ENCODE measurements around the gene ARMC9. TPM values are rescaled to one million over a fixed set of nuclear protein-coding genes. Genes with fewer than 3 reads are reported as not detected.

Gene ARMC9
- total and polyA plus RNA-seq, 2 of the 13 experiments (the other 11 are each of a cell fraction or from before 2014, with no cell fraction given), result 9.1 to 12.8 TPM

DNA sequence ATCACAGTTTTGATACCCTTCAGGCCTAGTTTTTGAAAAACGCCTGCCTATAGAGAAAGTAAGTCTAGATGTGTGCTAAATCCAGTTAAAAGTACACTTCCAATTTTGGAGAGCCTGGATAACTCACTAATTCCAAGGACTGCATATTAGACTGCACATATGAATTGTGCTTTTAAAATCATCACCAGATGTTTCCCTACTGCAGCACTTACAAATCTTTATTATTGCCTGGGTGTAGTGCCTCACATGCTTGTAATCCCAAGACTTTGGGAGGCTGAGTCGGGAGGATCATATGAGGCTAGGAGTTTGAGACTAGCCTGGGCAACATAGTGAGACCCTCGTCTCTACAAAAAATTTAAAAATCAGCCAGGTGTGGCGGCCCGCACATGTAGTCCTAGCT is 37.7 kb upstream of the ARMC9 start:
- no TSS peak for BruUV-seq (replicated peaks)
- H3K36me3 ChIP-seq (replicated peaks in 1 of 2; ENCODE audit: control insufficient read depth in 1 of 2, insufficient read depth in 2 of 2, low read length in 2 of 2), result peaks cover 13 to 74% of the 10 kb centered on the region in 2 experiments

DNA sequence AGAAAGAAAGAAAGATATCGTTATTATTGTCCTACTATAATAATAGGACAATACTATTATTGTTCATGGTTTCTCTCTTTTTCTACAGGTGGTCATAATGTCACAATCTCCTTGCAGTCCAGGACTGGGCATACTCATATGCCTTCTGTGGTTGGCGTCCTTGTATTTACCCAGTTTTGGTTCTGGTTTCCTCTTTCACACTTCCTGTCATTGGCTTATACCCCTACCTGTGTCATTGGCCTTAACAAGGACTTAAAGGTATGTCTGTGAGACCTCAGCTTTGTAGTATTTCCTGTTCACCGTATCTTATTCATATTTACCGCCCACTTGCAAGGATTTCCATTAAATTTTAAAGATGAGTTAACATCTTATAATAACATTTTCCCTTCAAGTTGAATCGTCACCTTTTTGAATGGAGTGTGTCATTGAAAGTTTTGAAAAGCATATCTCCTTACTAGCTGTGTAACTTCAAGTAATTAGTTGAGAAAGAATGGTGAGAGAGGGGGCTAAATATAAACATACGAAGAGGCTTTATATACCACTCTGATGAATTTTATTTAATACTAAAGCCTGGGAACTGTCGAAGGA is 37.1 kb upstream of the ARMC9 start:
- in situ Hi-C loops (cut with HindIII; ENCODE audit: extremely low pct_ligation_motif_present, low pct_unique_long_range_greater_than_20kb), result no loop called here
- CTCF ChIA-PET (ENCODE audit: low intra/inter-chr PET ratio, low total read pairs), result no interaction called here

More for the DNA sequence above, 37.7 kb upstream of the ARMC9 start:
- TF ChIP-seq MAFK (conservative IDR thresholded peaks at IDR 0.05 in 1 of 2, IDR thresholded peaks at IDR 0.05 in 1 of 2; ENCODE audit: low read length in 2 of 2) (no peak), ZNF562 (CRISPR knock-in tag; IDR thresholded peaks at IDR 0.05; ENCODE audit: borderline replicate concordance) (no peak)
- POLR2A ChIA-PET, result no interaction called here
- no peak overlapping the region for H3K4me3 ChIP-seq (replicated peaks in 1 of 3; ENCODE audit: insufficient read depth in 1 of 3, low read depth in 2 of 3, low read length in 3 of 3)
- CTCF ChIA-PET (ENCODE audit: low intra/inter-chr PET ratio, low total read pairs), result no interaction called here
- WGBS (ENCODE audit: low lambda C conversion rate), result 92% methylated on average over 5 of the region's 5 CpGs
- no peaks in the 10 kb centered on the region for H3K27me3 ChIP-seq (ENCODE audit: control insufficient read depth in 1 of 2, insufficient read depth in 2 of 2, low read length in 2 of 2)
- no peaks in the 10 kb centered on the region for H4K20me1 ChIP-seq (ENCODE audit: insufficient read depth, low read length)
- no peak overlapping the region for H2AFZ ChIP-seq (ENCODE audit: low read length)
- H3K79me2 ChIP-seq (ENCODE audit: insufficient read depth, low read length), result no peaks in the 10 kb centered on the region
- in situ Hi-C loops (cut with HindIII; ENCODE audit: extremely low pct_ligation_motif_present, low pct_unique_long_range_greater_than_20kb) (no loop called here), intact Hi-C loops (cut with micrococcal nuclease; ENCODE audit: unreplicated experiment) (no loop called here)
- DNase-seq (ENCODE audit: low spot score), result no peak
- no peak overlapping the region for H3K9ac ChIP-seq (ENCODE audit: insufficient read depth, low read depth, low read length)
- no peak overlapping the region for H3K4me2 ChIP-seq (ENCODE audit: low read depth, low read length)
- FAIRE-seq, result no peak
- H3K27ac ChIP-seq (ENCODE audit: extremely low read length, insufficient read depth, low read length), result no peak overlapping the region
- no peaks in the 10 kb centered on the region for H3K9me3 ChIP-seq (ENCODE audit: low read length)
- ATAC-seq, result no peak
- no peaks in the 10 kb centered on the region for H3K4me1 ChIP-seq (ENCODE audit: insufficient read depth, low read length)

More for the DNA sequence above, 37.1 kb upstream of the ARMC9 start:
- Histone ChIP-seq H2AFZ (ENCODE audit: low read length) (no peak overlapping the region), H3K27ac (ENCODE audit: extremely low read length, insufficient read depth, low read length) (no peak overlapping the region), H3K9ac (ENCODE audit: insufficient read depth, low read depth, low read length) (no peak overlapping the region), H3K79me2 (ENCODE audit: insufficient read depth, low read length) (no peaks in the 10 kb centered on the region), H4K20me1 (ENCODE audit: insufficient read depth, low read length) (no peaks in the 10 kb centered on the region), H3K36me3 (replicated peaks in 1 of 2; ENCODE audit: control insufficient read depth in 1 of 2, insufficient read depth in 2 of 2, low read length in 2 of 2) (peaks cover 14 to 74% of the 10 kb centered on the region in 2 experiments), H3K27me3 (ENCODE audit: control insufficient read depth in 1 of 2, insufficient read depth in 2 of 2, low read length in 2 of 2) (no peaks in the 10 kb centered on the region), H3K4me2 (ENCODE audit: low read depth, low read length) (no peak overlapping the region), H3K4me3 (replicated peaks in 1 of 3; ENCODE audit: insufficient read depth in 1 of 3, low read depth in 2 of 3, low read length in 3 of 3) (no peak overlapping the region), H3K4me1 (ENCODE audit: insufficient read depth, low read length) (no peaks in the 10 kb centered on the region), H3K9me3 (ENCODE audit: low read length) (no peaks in the 10 kb centered on the region)
- no peak for ATAC-seq
- POLR2A ChIA-PET, result no interaction called here
- intact Hi-C loops (cut with micrococcal nuclease; ENCODE audit: unreplicated experiment), result no loop called here
- DNase-seq (ENCODE audit: low spot score), result no peak
- 95% methylated on average over 7 of the region's 7 CpGs for WGBS (ENCODE audit: low lambda C conversion rate)
- no peak for TF ChIP-seq ZNF558 (CRISPR knock-in tag; IDR thresholded peaks at IDR 0.05; ENCODE audit: borderline replicate concordance)
- TF ChIP-seq, protein P1, sequence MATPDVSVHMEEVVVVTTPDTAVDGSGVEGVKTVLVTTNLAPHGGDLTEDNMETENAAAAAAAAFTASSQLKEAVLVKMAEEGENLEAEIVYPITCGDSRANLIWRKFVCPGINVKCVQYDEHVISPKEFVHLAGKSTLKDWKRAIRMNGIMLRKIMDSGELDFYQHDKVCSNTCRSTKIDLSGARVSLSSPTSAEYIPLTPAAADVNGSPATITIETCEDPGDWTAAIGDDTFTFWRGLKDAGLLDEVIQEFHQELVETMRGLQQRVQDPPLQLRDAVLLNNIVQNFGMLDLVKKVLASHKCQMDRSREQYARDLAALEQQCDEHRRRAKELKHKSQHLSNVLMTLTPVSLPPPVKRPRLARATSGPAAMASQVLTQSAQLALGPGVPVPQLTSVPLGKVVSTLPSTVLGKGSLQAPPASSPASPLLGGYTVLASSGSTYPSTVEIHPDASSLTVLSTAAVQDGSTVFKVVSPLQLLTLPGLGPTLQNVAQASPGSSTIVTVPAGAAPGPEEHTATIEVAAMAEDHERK (CRISPR knock-in tag; IDR thresholded peaks at IDR 0.05; ENCODE audit: low read depth), result no peak
- no peak for TF ChIP-seq LCORL (IDR thresholded peaks at IDR 0.05)
- no peak for TF ChIP-seq LCORL (CRISPR knock-in tag; IDR thresholded peaks at IDR 0.05)
- TF ChIP-seq PCBP1 (IDR thresholded peaks at IDR 0.05; ENCODE audit: borderline replicate concordance, low read depth, low read length), result no peak
- TF ChIP-seq THAP11 (CRISPR knock-in tag; IDR thresholded peaks at IDR 0.05), result no peak
- no peak for TF ChIP-seq RBAK (CRISPR knock-in tag; IDR thresholded peaks at IDR 0.05)
- no peak for TF ChIP-seq REPIN1 (CRISPR knock-in tag; IDR thresholded peaks at IDR 0.05; ENCODE audit: borderline replicate concordance, low read depth)
- TF ChIP-seq MXD4 (CRISPR knock-in tag; IDR thresholded peaks at IDR 0.05), result no peak
- FAIRE-seq, result no peak
- no TSS peak for BruUV-seq (replicated peaks)

All from HepG2 (cell line).